Measurements from ENCODE around the gene PREP.

DNA sequence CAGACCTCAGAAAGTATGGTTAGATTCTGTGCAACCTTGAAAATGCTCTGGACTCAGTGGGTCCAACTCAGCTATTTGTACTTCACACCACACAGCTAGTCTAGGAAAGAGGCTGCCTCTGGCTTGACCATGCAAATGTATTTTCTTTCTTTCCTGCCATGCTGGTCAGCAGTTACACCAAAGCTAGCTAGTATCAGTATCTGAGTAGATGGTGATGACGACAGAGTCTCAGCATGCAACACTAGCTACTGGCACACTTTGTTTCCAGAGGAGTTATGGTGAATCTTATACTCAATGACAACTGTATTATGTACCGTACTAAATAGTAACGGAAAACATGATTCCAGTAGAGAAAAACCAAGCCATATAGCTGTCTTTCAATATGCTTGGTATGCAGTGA, 126.5 kb downstream of the PREP start:
- TF ChIP-seq, protein P1, sequence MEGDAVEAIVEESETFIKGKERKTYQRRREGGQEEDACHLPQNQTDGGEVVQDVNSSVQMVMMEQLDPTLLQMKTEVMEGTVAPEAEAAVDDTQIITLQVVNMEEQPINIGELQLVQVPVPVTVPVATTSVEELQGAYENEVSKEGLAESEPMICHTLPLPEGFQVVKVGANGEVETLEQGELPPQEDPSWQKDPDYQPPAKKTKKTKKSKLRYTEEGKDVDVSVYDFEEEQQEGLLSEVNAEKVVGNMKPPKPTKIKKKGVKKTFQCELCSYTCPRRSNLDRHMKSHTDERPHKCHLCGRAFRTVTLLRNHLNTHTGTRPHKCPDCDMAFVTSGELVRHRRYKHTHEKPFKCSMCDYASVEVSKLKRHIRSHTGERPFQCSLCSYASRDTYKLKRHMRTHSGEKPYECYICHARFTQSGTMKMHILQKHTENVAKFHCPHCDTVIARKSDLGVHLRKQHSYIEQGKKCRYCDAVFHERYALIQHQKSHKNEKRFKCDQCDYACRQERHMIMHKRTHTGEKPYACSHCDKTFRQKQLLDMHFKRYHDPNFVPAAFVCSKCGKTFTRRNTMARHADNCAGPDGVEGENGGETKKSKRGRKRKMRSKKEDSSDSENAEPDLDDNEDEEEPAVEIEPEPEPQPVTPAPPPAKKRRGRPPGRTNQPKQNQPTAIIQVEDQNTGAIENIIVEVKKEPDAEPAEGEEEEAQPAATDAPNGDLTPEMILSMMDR (IDR thresholded peaks at IDR 0.05; ENCODE audit: insufficient read depth, low read length): no peak
- TF ChIP-seq SPI1 (IDR thresholded peaks at IDR 0.05; ENCODE audit: borderline replicate concordance, low read depth) (no peak), POLR2AphosphoS5 (IDR thresholded peaks at IDR 0.05; ENCODE audit: low read depth) (no peak), GABPA (IDR thresholded peaks at IDR 0.05; ENCODE audit: low read depth) (no peak)
